DMS79 (cell line): Measurements from ENCODE around the gene RPL12.

Experiments
- DNase-seq: peaks from one replicate; lab custom pipeline; 2025; lab: John Stamatoyannopoulos, UW

The RPL12 gene

DNA sequence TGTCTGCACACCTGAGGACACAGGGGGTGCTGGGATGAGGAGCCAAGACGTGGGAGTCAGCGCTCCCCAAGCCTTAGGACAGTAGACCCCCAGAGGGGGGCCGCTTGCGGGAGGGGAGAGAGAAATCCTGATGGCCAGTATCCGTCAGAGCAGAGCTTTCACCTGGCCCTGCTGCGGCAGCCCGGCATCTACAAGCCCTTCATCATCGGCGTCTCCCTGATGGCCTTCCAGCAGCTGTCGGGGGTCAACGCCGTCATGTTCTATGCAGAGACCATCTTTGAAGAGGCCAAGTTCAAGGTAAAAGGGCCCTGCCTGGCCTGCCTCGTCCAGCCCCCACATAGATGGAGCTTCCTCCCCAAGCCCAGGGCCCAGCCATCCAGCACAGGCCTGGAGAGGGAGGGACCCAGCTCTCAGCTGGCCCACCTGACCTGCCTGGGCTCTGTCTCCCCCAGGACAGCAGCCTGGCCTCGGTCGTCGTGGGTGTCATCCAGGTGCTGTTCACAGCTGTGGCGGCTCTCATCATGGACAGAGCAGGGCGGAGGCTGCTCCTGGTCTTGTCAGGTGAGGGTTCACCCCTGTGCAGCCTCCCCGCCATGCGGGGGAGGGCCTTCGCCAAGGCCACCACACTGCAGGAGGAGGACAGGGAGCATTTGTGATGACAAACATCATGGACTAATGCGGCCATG, 47.6 kb downstream of the RPL12 start:
- DNase-seq: no peak

GRCh38 chr9:127402401-127403090, 48.7 kb downstream of the RPL12 start:
- DNase-seq: no peak

DNA sequence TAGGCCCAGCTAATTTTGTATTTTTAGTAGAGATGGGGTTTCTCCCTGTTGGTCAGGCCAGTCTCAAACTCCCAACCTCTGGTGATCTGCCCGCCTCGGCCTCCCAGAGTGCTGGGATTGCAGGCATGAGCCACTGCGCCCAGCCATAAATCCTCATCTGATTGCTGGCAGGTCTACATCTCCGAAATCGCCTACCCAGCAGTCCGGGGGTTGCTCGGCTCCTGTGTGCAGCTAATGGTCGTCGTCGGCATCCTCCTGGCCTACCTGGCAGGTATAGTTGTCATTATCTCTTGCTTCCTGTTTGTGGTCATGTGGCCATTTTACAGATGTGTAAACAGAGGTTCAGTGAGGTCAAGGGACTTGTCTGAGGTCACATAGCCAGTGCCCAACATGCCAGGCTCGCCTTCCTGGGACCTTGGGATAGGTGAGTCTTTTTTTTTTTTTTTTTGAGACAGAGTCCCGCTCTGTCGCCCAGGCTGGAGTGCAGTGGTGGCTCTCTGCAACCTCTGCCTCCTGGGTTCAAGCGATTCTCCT, 51.4 kb downstream of the RPL12 start:
- no peak for DNase-seq

- DNase-seq: no peak
Observed at GRCh38 chr9:127398715-127399400, 52.3 kb downstream of the RPL12 start.

- no peak for DNase-seq
Observed at GRCh38 chr9:127398275-127398647, 52.9 kb downstream of the RPL12 start.
